ENCODE measurements around the gene EPS8L2. TPM values are rescaled to one million over a fixed set of nuclear protein-coding genes. Genes with fewer than 3 reads are reported as not detected.

Gene EPS8L2
- total RNA-seq, 1 donor from 2014 or later = 111 TPM

- Mint-ChIP-seq H3K4me1 (peaks cover 3% of the 10 kb centered on the region), H3K36me3 (peaks cover 12% of the 10 kb centered on the region), H3K27me3 (ENCODE audit: low read depth) (peaks cover 31% of the 10 kb centered on the region), H3K4me3 (no peak overlapping the region), H3K27ac (peak overlapping the region; percentile 34), H3K9me3 (no peaks in the 10 kb centered on the region)
- no peak for DNase-seq (ENCODE audit: low spot score in 2 of 2, unreplicated experiment in 2 of 2)
- TF ChIP-seq CTCF (IDR thresholded peaks at IDR 0.05; ENCODE audit: unreplicated experiment) = peak; percentile 48
Measured at GRCh38 chr11:723120-723883, 17.3 kb downstream of the EPS8L2 start.

- no peak overlapping the region for H3K27ac Mint-ChIP-seq
- TF ChIP-seq CTCF (IDR thresholded peaks at IDR 0.05; ENCODE audit: unreplicated experiment) = no peak
- H3K9me3 Mint-ChIP-seq = no peaks in the 10 kb centered on the region
- H3K4me3 Mint-ChIP-seq = no peak overlapping the region
- H3K27me3 Mint-ChIP-seq (ENCODE audit: low read depth) = peaks cover 30% of the 10 kb centered on the region
- H3K36me3 Mint-ChIP-seq = peaks cover 11% of the 10 kb centered on the region
- no peak for DNase-seq (ENCODE audit: low spot score in 2 of 2, unreplicated experiment in 2 of 2)
- peaks cover 3% of the 10 kb centered on the region for H3K4me1 Mint-ChIP-seq
Measured at GRCh38 chr11:724049-724777, 18.2 kb downstream of the EPS8L2 start.

GRCh38 chr11:724778-725386 lies 18.9 kb downstream of the EPS8L2 start:
- Mint-ChIP-seq H3K27me3 (ENCODE audit: low read depth) (peaks cover 24% of the 10 kb centered on the region), H3K9me3 (no peaks in the 10 kb centered on the region), H3K36me3 (peaks cover 7% of the 10 kb centered on the region), H3K27ac (no peak overlapping the region), H3K4me3 (peak overlapping the region; percentile 42), H3K4me1 (peaks cover 3% of the 10 kb centered on the region)
- no peak for DNase-seq (ENCODE audit: low spot score in 2 of 2, unreplicated experiment in 2 of 2)
- no peak for TF ChIP-seq CTCF (IDR thresholded peaks at IDR 0.05; ENCODE audit: unreplicated experiment)

- H3K27ac Mint-ChIP-seq = no peak overlapping the region
- peaks cover 5% of the 10 kb centered on the region for H3K36me3 Mint-ChIP-seq
- DNase-seq (ENCODE audit: low spot score in 2 of 2, unreplicated experiment in 2 of 2) = no peak
- H3K4me3 Mint-ChIP-seq = no peak overlapping the region
- no peaks in the 10 kb centered on the region for H3K9me3 Mint-ChIP-seq
- no peak for TF ChIP-seq CTCF (IDR thresholded peaks at IDR 0.05; ENCODE audit: unreplicated experiment)
- peaks cover 18% of the 10 kb centered on the region for H3K27me3 Mint-ChIP-seq (ENCODE audit: low read depth)
- peaks cover 3% of the 10 kb centered on the region for H3K4me1 Mint-ChIP-seq
Measured at GRCh38 chr11:725624-726202, 19.7 kb downstream of the EPS8L2 start.

GRCh38 chr11:726278-727220 lies 20.5 kb downstream of the EPS8L2 start:
- Mint-ChIP-seq H3K9me3 (no peaks in the 10 kb centered on the region), H3K27ac (no peak overlapping the region), H3K36me3 (peaks cover 5% of the 10 kb centered on the region), H3K27me3 (ENCODE audit: low read depth) (peaks cover 16% of the 10 kb centered on the region), H3K4me1 (peaks cover 3% of the 10 kb centered on the region), H3K4me3 (peak overlapping the region; percentile 20)
- DNase-seq (ENCODE audit: low spot score in 2 of 2, unreplicated experiment in 2 of 2) = no peak
- TF ChIP-seq CTCF (IDR thresholded peaks at IDR 0.05; ENCODE audit: unreplicated experiment) = no peak
